HG03159 (cell line): ENCODE results near the gene POLE4.

ENCODE experiments used
- ATAC-seq: cut with Tn5 transposase; IDR thresholded peaks from one replicate; pipeline ENCODE4 v1.9.1; 2021; ENCODE audit warnings: mild to moderate bottlenecking, moderate library complexity; ENCODE audit not compliant: unreplicated experiment

Gene POLE4

GRCh38 chr2:74958274-74959105 lies at the start of gene POLE4:
Gene POLE4, plus strand, starts transcription at chr2:74958643. Its CDS starts 37 bp downstream, at chr2:74958680.
- peak; percentile 90 for ATAC-seq

- no peak for ATAC-seq
These were observed 49.5 kb upstream of the POLE4 start for GRCh38 chr2:74908748-74909444.

- no peak for ATAC-seq
These were observed 48.2 kb upstream of the POLE4 start for GRCh38 chr2:74910245-74910644.

- ATAC-seq = no peak
These were observed 47.4 kb upstream of the POLE4 start for GRCh38 chr2:74911061-74911460.

- no peak for ATAC-seq
These were observed 42.7 kb upstream of the POLE4 start for GRCh38 chr2:74915743-74916142.

GRCh38 chr2:74916394-74916793 lies 42.0 kb upstream of the POLE4 start:
- no peak for ATAC-seq

- no peak for ATAC-seq
These were observed 40.5 kb upstream of the POLE4 start for GRCh38 chr2:74917702-74918619.

GRCh38 chr2:74919827-74920226 lies 38.6 kb upstream of the POLE4 start:
- no peak for ATAC-seq

- ATAC-seq = no peak
These were observed 37.2 kb upstream of the POLE4 start for GRCh38 chr2:74921236-74921736.

- ATAC-seq = no peak
These were observed 35.7 kb upstream of the POLE4 start for GRCh38 chr2:74922592-74923227.

GRCh38 chr2:74924463-74925265 lies 33.8 kb upstream of the POLE4 start:
- ATAC-seq = no peak

- no peak for ATAC-seq
These were observed 33.1 kb upstream of the POLE4 start for GRCh38 chr2:74925361-74925786.

GRCh38 chr2:74927621-74928020 lies 30.8 kb upstream of the POLE4 start:
- no peak for ATAC-seq

- ATAC-seq = no peak
These were observed 27.5 kb upstream of the POLE4 start for GRCh38 chr2:74930811-74931486.

- no peak for ATAC-seq
These were observed 26.5 kb upstream of the POLE4 start for GRCh38 chr2:74931940-74932339.

- ATAC-seq = no peak
These were observed 22.5 kb upstream of the POLE4 start for GRCh38 chr2:74935975-74936391.

- no peak for ATAC-seq
These were observed 21.1 kb upstream of the POLE4 start for GRCh38 chr2:74937221-74937880.

GRCh38 chr2:74938264-74938663 lies 20.2 kb upstream of the POLE4 start:
- ATAC-seq = no peak
